ENCODE results near the gene NINJ2.

DNA sequence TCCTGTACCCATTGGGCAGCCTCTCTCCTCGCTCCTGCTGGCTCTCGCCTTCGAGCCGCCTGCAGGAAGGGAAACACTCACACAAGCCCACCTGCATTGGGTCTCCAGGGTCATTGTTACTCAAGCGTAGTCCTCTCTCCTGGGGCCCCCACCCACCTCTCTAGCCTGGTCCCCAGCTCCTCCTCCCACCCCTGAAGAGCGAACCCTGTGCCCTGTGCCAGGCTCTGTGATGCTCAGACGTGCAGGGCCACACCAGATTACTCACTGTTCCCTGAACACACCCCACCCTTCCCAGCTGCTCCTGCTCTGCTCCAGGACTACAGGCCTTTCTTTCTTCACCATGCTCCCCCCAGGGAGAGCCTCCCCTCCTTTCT is 88.1 kb downstream of the NINJ2 start:
- TF ChIP-seq EZH2 (IDR thresholded peaks at IDR 0.05; ENCODE audit: insufficient read depth, poor library complexity, severe bottlenecking), result no peak
- no peak for TF ChIP-seq EZH2phosphoT487 (IDR thresholded peaks at IDR 0.05; ENCODE audit: insufficient read depth, low read depth)

Data from GM23248 (cell line).